HG03039 (cell line): ENCODE measurements around the gene DONSON.

Experiments
- ATAC-seq: cut with Tn5 transposase; IDR thresholded peaks from one replicate; pipeline ENCODE4 v1.9.1; 2021; ENCODE audit warnings: mild to moderate bottlenecking, moderate library complexity; ENCODE audit not compliant: unreplicated experiment

The DONSON gene

DNA sequence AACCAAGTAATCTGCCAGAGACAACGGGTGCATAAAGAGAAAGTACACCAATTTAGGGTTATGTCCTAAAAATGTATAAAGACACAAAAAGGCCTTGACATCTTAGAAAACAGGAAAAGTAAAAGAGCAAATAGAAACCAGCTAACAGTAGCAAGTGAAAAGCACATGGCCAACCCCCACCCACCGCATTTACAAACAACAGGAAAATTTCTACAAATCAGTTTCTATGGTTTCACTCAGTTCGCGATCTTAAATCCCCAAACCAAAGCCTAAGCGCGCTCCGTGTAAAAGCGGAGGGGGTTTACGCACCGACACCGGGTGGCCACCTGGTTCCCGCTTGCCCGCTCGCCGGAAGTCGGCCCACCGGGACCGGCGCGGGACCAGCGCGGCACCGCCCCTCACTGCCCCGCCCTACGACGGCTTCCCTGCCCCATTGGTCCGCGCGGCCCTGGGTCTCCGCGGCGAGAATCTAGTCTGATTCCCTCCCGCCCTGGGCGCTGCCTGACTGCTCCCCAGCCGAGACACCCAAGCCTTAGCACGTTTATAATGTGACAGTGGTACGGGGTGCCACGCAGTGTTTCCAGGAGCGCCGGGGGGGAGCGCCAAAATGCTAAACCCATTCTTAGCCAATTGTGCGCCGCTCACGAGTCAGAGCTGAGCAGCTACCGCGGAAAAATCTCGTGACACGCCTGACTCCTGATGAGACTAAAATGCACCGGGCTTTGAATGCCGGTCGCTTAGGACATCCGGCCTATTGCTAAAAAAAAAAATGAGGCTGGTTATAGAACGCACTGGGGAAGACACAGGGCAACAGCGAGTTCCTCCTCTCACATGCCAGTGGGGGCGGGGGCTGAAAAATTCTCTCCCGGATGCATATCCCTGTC lies 46.5 kb downstream of the DONSON start, which contains the start of gene GART:
GART (minus strand) TSS at position 362 of the 884 bp plus-strand sequence. CDS start 2,802 bp downstream, outside the sequence.
- ATAC-seq = peak; percentile 48

DNA sequence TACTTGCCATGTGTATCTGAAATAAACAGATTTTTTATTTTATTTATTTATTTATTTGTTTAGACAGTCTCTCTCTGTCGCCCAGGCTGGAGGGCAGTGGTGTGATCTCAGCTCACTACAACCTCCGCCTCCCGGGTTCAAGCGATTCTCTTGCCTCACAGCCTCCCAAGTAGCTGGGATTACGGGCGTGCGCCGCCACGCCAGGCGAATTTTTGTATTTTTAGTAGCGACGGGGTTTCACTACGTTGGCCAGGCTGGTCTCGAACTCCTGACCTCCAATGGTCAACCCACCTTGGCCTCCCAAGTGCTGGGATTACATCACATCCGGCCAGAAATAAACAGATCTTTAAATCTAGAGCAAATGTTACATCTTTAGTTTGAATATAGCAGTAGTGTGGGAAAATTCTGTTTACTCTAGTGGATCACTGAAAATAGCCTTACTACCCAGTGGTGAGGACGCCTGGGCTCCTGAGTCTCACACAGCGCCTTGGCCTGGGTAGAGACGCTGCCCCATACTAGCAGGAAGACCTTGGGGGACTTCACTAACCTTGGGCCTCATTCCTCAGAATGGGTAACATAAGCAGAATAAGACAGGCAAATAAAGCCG lies 47.3 kb downstream of the DONSON start:
- no peak for ATAC-seq

GRCh38 chr21:33540711-33541104 lies 47.8 kb downstream of the DONSON start:
- no peak for ATAC-seq

DNA sequence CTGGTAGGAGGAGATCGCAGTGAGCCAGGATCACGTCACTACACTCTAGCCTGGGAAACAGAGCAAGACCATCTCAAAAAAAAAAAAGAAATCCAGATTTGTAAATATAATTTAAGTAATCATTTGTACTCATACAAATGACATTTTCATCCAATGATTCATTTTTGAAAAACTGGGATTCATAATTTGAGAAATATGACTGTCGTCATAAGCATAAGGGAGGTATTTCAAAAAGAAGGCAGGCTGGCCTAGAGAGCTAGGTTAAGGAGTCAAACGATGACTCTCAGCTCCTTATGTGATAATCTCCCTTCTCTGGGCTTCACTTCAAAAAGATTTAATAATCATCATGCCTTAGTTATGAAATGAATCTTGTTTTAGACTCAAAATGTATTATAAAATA lies 48.9 kb downstream of the DONSON start:
- no peak for ATAC-seq

DNA sequence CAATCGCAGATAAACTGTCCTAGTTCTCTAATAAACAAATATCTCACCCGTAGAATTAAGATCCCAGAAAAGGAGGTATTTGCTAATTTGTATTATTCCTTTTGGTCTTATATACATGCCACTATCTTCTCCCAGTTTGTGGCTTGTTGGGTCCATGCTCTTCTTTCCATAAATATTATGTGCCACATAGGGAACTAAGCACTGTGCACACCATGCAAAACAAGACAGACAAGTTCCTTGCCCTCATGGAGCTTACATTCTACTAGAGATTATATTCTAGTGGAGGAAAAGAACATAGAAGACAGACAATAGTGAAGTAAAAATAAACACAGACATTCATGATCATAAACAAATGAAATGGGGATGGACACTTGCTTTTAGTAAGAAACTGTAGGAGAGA lies 51.3 kb downstream of the DONSON start:
- no peak for ATAC-seq

GRCh38 chr21:33531007-33531406 lies 57.5 kb downstream of the DONSON start:
- ATAC-seq = no peak
